PC-3 (cell line): ENCODE measurements around the gene ATXN10. TPM values are rescaled to one million over a fixed set of nuclear protein-coding genes. Genes with fewer than 3 reads are reported as not detected.

Experiments
- ATAC-seq: fragments of 200-7000 bp; cut with Tn5 transposase; 2 replicates; pipeline ENCODE4 v1.9.1; 2020; ENCODE audit warnings: mild to moderate bottlenecking, moderate library complexity
- BruUV-seq: library from RNA; stranded (reverse); fragments of 400-500 nt; replicated peaks from 2 replicates; lab custom pipeline; 2021; lab: Mats Ljungman, UMichigan
- CTCF ChIA-PET: fragments of 300-600 bp; sonication (Branson Sonifier 250); formaldehyde crosslinking; loops from one replicate; lab custom pipeline; 2022; ENCODE audit warnings: antibody characterized with exemption; lab: Charles Lee
- POLR2A ChIA-PET: fragments of 300-600 bp; sonication (Branson Sonifier 250); formaldehyde crosslinking; loops from one replicate; lab custom pipeline; 2022; ENCODE audit warnings: antibody characterized with exemption; ENCODE audit not compliant: unreplicated experiment; lab: Charles Lee
- DNase-seq: peaks from one replicate; pipeline ENCODE4 v3.0.0-alpha.2; 2015
- H2AFZ ChIP-seq: fragments of 300-600 bp; sonication (generic); 2 replicates; pipeline ENCODE4 v1.6.0; 2016; ENCODE audit warnings: antibody characterized with exemption, low read length
- H3F3A ChIP-seq: fragments of 300-600 bp; sonication (generic); one replicate; pipeline ENCODE4 v1.6.0; 2017; ENCODE audit warnings: antibody characterized with exemption, low read length, control low read depth, mild to moderate bottlenecking; ENCODE audit not compliant: unreplicated experiment
- H3K27ac ChIP-seq: fragments of 300-600 bp; sonication (generic); 2 replicates; pipeline ENCODE4 v1.5.1; 2016; ENCODE audit warnings: mild to moderate bottlenecking, low read length
- H3K27me3 ChIP-seq: fragments of 300-600 bp; sonication (generic); 2 replicates; pipeline ENCODE4 v1.6.1; 2016; ENCODE audit warnings: low read length, mixed read lengths
- H3K36me3 ChIP-seq: fragments of 300-600 bp; sonication (generic); 2 replicates; pipeline ENCODE4 v1.6.1; 2016; ENCODE audit warnings: low read depth, mixed run types, low read length, mixed read lengths
- H3K4me1 ChIP-seq: fragments of 300-600 bp; sonication (generic); 2 replicates; pipeline ENCODE4 v1.5.1; 2016; ENCODE audit warnings: low read length; ENCODE audit not compliant: insufficient read depth
- H3K4me2 ChIP-seq: fragments of 300-600 bp; sonication (generic); 2 replicates; pipeline ENCODE4 v1.6.0; 2016; ENCODE audit warnings: low read length
- H3K4me3 ChIP-seq: fragments of 300-600 bp; sonication (generic); 2 replicates; pipeline ENCODE4 v1.5.1; 2016; ENCODE audit warnings: mild to moderate bottlenecking, low read length, mixed read lengths
- H3K79me2 ChIP-seq: fragments of 300-600 bp; sonication (generic); 2 replicates; pipeline ENCODE4 v1.6.1; 2017; ENCODE audit warnings: low read length, mixed read lengths
- H3K9ac ChIP-seq: fragments of 300-600 bp; sonication (generic); 2 replicates; pipeline ENCODE4 v1.6.0; 2016; ENCODE audit warnings: mild to moderate bottlenecking, low read length
- H3K9me2 ChIP-seq: fragments of 300-600 bp; sonication (generic); replicated peaks from 2 replicates; pipeline ENCODE4 v1.6.1; 2016; ENCODE audit warnings: mixed run types, low read length, mixed read lengths
- H3K9me3 ChIP-seq: fragments of 300-600 bp; sonication (generic); 2 replicates; pipeline ENCODE4 v1.6.1; 2016; ENCODE audit warnings: low read length, mixed read lengths
- H4K20me1 ChIP-seq: fragments of 300-600 bp; sonication (generic); 2 replicates; pipeline ENCODE4 v1.6.1; 2016; ENCODE audit warnings: low read length, mixed read lengths
- CTCF ChIP-seq: fragments of 300-600 bp; sonication (generic); conservative IDR thresholded peaks from 2 replicates; pipeline ENCODE4 v1.5.1; 2017; ENCODE audit warnings: antibody characterized with exemption, low read depth, mild to moderate bottlenecking, low read length
- EZH2 ChIP-seq: fragments of 300-600 bp; sonication (generic); IDR thresholded peaks from one replicate; pipeline ENCODE4 v1.6.1; 2017; ENCODE audit warnings: antibody characterized with exemption, mild to moderate bottlenecking, low read length; ENCODE audit not compliant: unreplicated experiment
- EZH2phosphoT487 ChIP-seq: fragments of 300-600 bp; sonication (generic); IDR thresholded peaks from 2 replicates; pipeline ENCODE4 v1.6.1; 2018; ENCODE audit warnings: mild to moderate bottlenecking, antibody characterized with exemption, low read length, borderline replicate concordance
- intact Hi-C: fragments of 100-400 bp; cut with micrococcal nuclease; formaldehyde crosslinking; loops from 2 replicates; pipeline ENCODE4 v1.9.0; 2023
- total RNA-seq: library from RNA; depleted of rRNA; stranded (reverse); fragments of >200 nt; gene quantifications from 2 replicates; pipeline ENCODE4 v1.2.3, GENCODE V29; 2014

The ATXN10 gene
- total RNA-seq, 1 experiment from 2014 or later = 40.6 TPM

DNA sequence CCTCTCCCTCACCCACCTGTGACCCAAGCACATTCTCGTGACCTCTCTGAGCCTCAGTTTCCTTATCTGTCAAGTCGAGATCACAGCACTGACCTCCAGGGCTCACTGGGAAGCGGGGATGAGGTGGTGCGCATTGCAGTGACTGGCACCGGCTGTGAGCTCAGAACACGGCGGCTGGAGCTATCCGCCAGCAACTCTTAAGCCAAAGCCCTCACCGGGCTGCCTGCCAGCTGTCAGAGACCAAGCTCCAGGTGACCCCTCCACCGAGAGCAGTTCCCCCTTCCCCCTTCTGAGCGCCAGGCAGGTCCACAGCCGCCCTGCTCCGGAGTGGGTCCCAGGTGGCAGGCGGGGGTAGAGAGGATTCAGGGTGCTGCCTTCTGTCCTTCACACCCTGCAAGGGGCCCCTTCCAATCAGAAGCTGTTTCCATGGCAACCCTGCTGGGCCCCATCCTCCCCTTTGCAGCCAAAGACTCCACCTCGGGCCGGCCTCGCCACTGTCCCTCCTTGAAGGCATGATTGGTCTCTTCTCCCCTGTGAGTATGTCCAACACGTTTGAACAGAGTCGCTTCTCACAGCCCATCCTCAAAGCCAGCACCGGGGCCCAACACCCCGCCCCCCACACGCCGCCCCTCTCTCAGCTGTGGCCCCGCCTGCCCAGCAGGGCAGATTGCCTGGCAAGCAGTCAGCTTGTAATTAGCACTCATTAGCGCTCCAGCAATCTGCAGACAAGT, 206.6 kb downstream of the ATXN10 start:
- Histone ChIP-seq H3K9ac (no peak overlapping the region), H3K4me1 (no peaks in the 10 kb centered on the region), H2AFZ (no peak overlapping the region), H3K36me3 (no peaks in the 10 kb centered on the region), H3K9me3 (no peaks in the 10 kb centered on the region), H4K20me1 (no peaks in the 10 kb centered on the region), H3K4me3 (no peak overlapping the region), H3K27me3 (no peaks in the 10 kb centered on the region), H3K9me2 (no peaks in the 10 kb centered on the region), H3K4me2 (no peak overlapping the region), H3F3A (no peaks in the 10 kb centered on the region), H3K79me2 (no peaks in the 10 kb centered on the region), H3K27ac (no peak overlapping the region)
- CTCF ChIA-PET = no interaction called here
- DNase-seq (no peak), ATAC-seq (no peak)
- POLR2A ChIA-PET = no interaction called here
- TF ChIP-seq EZH2phosphoT487 (no peak), CTCF (no peak), EZH2 (no peak)
- intact Hi-C loops = no loop called here
- no TSS peak for BruUV-seq

DNA sequence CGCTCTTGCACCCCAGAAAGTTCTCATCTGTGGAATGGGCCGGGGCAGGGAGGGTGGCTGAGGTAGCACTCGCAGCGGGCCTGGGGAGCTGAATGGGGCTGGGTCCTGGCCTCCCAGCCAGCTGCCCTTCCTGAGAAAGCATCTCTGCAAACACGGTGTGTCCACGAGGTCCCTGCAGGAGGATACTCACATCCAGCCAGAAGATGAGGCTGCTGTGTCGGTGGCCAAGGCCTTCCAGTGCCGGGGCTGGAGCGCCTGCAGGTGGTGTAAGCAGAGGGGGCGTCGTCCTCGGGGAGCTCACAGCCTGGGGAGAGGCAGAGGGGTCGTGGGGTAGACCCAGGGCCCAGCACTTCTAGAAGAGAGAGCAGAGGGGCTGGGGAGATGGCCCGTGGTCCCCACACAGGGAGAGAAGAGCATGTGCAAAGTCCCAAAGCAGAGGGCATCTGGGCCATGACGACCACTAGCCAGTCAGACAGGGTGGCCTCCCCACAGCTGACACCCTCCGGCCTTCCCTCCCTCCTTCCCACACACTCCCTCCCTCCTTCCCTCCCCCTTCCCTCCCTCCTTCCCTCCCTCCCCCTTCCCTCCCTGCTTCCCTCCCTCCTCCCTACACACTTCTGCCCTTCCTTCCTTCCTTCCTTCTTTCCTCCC, 207.4 kb downstream of the ATXN10 start:
- POLR2A ChIA-PET = no interaction called here
- Histone ChIP-seq H3K4me1 (no peaks in the 10 kb centered on the region), H3K4me3 (no peak overlapping the region), H4K20me1 (no peaks in the 10 kb centered on the region), H3K4me2 (no peak overlapping the region), H3K9me3 (no peaks in the 10 kb centered on the region), H3K9me2 (no peaks in the 10 kb centered on the region), H2AFZ (no peak overlapping the region), H3K36me3 (no peaks in the 10 kb centered on the region), H3K79me2 (no peaks in the 10 kb centered on the region), H3K27ac (no peak overlapping the region), H3K9ac (no peak overlapping the region), H3K27me3 (no peaks in the 10 kb centered on the region), H3F3A (no peaks in the 10 kb centered on the region)
- no TSS peak for BruUV-seq
- DNase-seq = no peak
- intact Hi-C loops = no loop called here
- ATAC-seq = no peak
- CTCF ChIA-PET = no interaction called here
- TF ChIP-seq CTCF = no peak
- no peak for TF ChIP-seq EZH2phosphoT487
- no peak for TF ChIP-seq EZH2

DNA sequence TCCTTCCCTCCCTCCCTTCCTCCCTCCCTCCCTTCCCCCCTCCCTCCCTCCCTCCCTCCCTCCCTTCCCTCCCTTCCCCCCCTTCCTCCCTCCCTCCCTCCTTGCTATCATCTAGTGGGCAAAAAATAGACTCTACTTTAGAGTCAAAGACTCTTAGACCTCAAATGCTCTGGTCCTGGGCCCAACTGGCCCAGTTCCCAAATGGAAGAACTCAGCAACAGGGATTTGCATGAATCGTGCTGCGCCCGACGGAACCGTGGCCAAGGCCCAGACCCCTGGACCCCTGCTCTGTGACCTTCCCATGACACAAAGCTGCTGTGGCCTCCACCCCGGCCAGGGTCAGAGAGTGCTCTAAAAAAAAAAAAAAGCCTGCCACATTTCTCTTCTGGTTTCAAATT, 207.9 kb downstream of the ATXN10 start:
- no peak for ATAC-seq
- H3K27me3 ChIP-seq = no peaks in the 10 kb centered on the region

More for the DNA sequence above, 207.9 kb downstream of the ATXN10 start:
- ChIA-PET POLR2A (no interaction called here), CTCF (no interaction called here)
- H3K27ac ChIP-seq = no peak overlapping the region
- no peaks in the 10 kb centered on the region for H3F3A ChIP-seq
- H3K4me3 ChIP-seq = no peak overlapping the region
- no peaks in the 10 kb centered on the region for H3K36me3 ChIP-seq
- TF ChIP-seq EZH2 (no peak), EZH2phosphoT487 (no peak), CTCF (no peak)
- H3K9me2 ChIP-seq = no peaks in the 10 kb centered on the region
- no peak overlapping the region for H2AFZ ChIP-seq
- no peaks in the 10 kb centered on the region for H4K20me1 ChIP-seq
- no peak overlapping the region for H3K4me2 ChIP-seq
- no peaks in the 10 kb centered on the region for H3K9me3 ChIP-seq
- BruUV-seq = no TSS peak
- H3K79me2 ChIP-seq = no peaks in the 10 kb centered on the region
- H3K9ac ChIP-seq = no peak overlapping the region
- intact Hi-C loops = no loop called here
- no peaks in the 10 kb centered on the region for H3K4me1 ChIP-seq
- DNase-seq = no peak
